Measurements from ENCODE around the gene LPAR1.

The LPAR1 gene

DNA sequence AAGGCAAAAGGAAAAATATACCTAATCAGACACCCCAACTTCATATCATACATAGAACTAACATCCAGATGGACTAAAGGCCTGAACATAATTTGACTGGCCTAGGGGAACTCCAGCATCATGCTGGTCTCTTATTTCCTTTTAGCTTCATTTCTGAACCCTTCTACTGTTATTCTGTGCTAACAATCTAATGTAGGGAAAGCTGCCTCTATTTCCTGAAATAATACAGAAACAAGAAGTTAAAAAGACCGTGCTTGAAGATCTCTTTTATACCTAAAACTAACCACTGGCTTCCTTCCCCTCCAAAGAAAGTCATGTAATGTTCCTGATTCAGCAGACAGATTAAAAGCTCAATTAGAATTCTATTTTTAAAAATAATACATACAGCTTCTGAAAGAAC lies 36.7 kb downstream of the LPAR1 start:
- no peak for TF ChIP-seq PPARA (CRISPR knock-in tag; IDR thresholded peaks at IDR 0.05; ENCODE audit: borderline replicate concordance)
- TF ChIP-seq ZFP3 (CRISPR knock-in tag; IDR thresholded peaks at IDR 0.05): no peak
- TF ChIP-seq ARNTL (CRISPR knock-in tag; IDR thresholded peaks at IDR 0.05; ENCODE audit: borderline replicate concordance, low read depth): no peak
- TF ChIP-seq, protein P1, sequence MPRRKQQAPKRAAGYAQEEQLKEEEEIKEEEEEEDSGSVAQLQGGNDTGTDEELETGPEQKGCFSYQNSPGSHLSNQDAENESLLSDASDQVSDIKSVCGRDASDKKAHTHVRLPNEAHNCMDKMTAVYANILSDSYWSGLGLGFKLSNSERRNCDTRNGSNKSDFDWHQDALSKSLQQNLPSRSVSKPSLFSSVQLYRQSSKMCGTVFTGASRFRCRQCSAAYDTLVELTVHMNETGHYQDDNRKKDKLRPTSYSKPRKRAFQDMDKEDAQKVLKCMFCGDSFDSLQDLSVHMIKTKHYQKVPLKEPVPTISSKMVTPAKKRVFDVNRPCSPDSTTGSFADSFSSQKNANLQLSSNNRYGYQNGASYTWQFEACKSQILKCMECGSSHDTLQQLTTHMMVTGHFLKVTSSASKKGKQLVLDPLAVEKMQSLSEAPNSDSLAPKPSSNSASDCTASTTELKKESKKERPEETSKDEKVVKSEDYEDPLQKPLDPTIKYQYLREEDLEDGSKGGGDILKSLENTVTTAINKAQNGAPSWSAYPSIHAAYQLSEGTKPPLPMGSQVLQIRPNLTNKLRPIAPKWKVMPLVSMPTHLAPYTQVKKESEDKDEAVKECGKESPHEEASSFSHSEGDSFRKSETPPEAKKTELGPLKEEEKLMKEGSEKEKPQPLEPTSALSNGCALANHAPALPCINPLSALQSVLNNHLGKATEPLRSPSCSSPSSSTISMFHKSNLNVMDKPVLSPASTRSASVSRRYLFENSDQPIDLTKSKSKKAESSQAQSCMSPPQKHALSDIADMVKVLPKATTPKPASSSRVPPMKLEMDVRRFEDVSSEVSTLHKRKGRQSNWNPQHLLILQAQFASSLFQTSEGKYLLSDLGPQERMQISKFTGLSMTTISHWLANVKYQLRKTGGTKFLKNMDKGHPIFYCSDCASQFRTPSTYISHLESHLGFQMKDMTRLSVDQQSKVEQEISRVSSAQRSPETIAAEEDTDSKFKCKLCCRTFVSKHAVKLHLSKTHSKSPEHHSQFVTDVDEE (CRISPR knock-in tag; IDR thresholded peaks at IDR 0.05): no peak
- no peak for TF ChIP-seq ZNF70 (CRISPR knock-in tag; IDR thresholded peaks at IDR 0.05)
- TF ChIP-seq, protein P2, sequence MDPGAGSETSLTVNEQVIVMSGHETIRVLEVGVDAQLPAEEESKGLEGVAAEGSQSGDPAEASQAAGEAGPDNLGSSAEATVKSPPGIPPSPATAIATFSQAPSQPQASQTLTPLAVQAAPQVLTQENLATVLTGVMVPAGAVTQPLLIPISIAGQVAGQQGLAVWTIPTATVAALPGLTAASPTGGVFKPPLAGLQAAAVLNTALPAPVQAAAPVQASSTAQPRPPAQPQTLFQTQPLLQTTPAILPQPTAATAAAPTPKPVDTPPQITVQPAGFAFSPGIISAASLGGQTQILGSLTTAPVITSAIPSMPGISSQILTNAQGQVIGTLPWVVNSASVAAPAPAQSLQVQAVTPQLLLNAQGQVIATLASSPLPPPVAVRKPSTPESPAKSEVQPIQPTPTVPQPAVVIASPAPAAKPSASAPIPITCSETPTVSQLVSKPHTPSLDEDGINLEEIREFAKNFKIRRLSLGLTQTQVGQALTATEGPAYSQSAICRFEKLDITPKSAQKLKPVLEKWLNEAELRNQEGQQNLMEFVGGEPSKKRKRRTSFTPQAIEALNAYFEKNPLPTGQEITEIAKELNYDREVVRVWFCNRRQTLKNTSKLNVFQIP (CRISPR knock-in tag; IDR thresholded peaks at IDR 0.05; ENCODE audit: borderline replicate concordance, low read depth): no peak
- TF ChIP-seq ZNF565 (CRISPR knock-in tag; conservative IDR thresholded peaks at IDR 0.05; ENCODE audit: low read depth): no peak
- TF ChIP-seq, protein P3, sequence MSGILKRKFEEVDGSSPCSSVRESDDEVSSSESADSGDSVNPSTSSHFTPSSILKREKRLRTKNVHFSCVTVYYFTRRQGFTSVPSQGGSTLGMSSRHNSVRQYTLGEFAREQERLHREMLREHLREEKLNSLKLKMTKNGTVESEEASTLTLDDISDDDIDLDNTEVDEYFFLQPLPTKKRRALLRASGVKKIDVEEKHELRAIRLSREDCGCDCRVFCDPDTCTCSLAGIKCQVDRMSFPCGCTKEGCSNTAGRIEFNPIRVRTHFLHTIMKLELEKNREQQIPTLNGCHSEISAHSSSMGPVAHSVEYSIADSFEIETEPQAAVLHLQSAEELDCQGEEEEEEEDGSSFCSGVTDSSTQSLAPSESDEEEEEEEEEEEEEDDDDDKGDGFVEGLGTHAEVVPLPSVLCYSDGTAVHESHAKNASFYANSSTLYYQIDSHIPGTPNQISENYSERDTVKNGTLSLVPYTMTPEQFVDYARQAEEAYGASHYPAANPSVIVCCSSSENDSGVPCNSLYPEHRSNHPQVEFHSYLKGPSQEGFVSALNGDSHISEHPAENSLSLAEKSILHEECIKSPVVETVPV (CRISPR knock-in tag; IDR thresholded peaks at IDR 0.05): no peak
- TF ChIP-seq GLIS3 (CRISPR knock-in tag; IDR thresholded peaks at IDR 0.05): no peak
- TF ChIP-seq BACH2 (CRISPR knock-in tag; IDR thresholded peaks at IDR 0.05; ENCODE audit: borderline replicate concordance): no peak
- TF ChIP-seq TOX (CRISPR knock-in tag; IDR thresholded peaks at IDR 0.05; ENCODE audit: borderline replicate concordance): no peak
- no peak for TF ChIP-seq ESRRG (CRISPR knock-in tag; IDR thresholded peaks at IDR 0.05)
- TF ChIP-seq OSR1 (CRISPR knock-in tag; IDR thresholded peaks at IDR 0.05): no peak
- TF ChIP-seq RARB (CRISPR knock-in tag; IDR thresholded peaks at IDR 0.05): no peak
- no peak for TF ChIP-seq ZNF8 (CRISPR knock-in tag; IDR thresholded peaks at IDR 0.05)
- no peak for TF ChIP-seq SNAI2 (CRISPR knock-in tag; IDR thresholded peaks at IDR 0.05)
- no peak for TF ChIP-seq ZFP30 (CRISPR knock-in tag; IDR thresholded peaks at IDR 0.05)
- no peak for TF ChIP-seq CSDC2 (CRISPR knock-in tag; IDR thresholded peaks at IDR 0.05)
- no peak for ATAC-seq

DNA sequence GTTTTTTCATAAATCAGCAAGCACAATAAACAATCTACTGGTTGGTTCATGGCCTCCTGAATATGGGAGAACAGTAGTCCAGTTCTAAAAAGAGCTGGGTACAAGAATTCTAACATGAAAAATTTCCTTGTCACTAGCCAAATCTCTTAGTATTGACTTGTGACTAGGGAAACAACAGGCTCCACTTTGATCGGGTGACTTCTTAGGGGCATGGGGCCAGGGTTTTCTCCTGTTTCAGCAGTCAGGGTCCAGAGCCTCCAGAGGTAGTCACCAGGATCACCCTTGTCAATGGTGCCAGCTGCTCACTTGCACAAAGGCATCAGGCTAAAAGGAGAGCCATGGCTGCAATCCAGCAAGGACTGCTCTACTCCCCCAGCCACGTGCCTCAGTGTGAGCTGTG lies 38.1 kb downstream of the LPAR1 start:
- ATAC-seq: no peak
- TF ChIP-seq, protein P3 (CRISPR knock-in tag; IDR thresholded peaks at IDR 0.05): no peak
- TF ChIP-seq RARB (CRISPR knock-in tag; IDR thresholded peaks at IDR 0.05) (no peak), SNAI2 (CRISPR knock-in tag; IDR thresholded peaks at IDR 0.05) (no peak), ISL1 (CRISPR knock-in tag; IDR thresholded peaks at IDR 0.05) (no peak), ESRRG (CRISPR knock-in tag; IDR thresholded peaks at IDR 0.05) (no peak), BACH2 (CRISPR knock-in tag; IDR thresholded peaks at IDR 0.05; ENCODE audit: borderline replicate concordance) (no peak), ZNF8 (CRISPR knock-in tag; IDR thresholded peaks at IDR 0.05) (no peak), PPARA (CRISPR knock-in tag; IDR thresholded peaks at IDR 0.05; ENCODE audit: borderline replicate concordance) (no peak), ZNF565 (CRISPR knock-in tag; conservative IDR thresholded peaks at IDR 0.05; ENCODE audit: low read depth) (no peak)
- TF ChIP-seq, protein P4, sequence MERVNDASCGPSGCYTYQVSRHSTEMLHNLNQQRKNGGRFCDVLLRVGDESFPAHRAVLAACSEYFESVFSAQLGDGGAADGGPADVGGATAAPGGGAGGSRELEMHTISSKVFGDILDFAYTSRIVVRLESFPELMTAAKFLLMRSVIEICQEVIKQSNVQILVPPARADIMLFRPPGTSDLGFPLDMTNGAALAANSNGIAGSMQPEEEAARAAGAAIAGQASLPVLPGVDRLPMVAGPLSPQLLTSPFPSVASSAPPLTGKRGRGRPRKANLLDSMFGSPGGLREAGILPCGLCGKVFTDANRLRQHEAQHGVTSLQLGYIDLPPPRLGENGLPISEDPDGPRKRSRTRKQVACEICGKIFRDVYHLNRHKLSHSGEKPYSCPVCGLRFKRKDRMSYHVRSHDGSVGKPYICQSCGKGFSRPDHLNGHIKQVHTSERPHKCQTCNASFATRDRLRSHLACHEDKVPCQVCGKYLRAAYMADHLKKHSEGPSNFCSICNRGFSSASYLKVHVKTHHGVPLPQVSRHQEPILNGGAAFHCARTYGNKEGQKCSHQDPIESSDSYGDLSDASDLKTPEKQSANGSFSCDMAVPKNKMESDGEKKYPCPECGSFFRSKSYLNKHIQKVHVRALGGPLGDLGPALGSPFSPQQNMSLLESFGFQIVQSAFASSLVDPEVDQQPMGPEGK (CRISPR knock-in tag; IDR thresholded peaks at IDR 0.05; ENCODE audit: borderline replicate concordance): no peak
- TF ChIP-seq, protein P1 (CRISPR knock-in tag; IDR thresholded peaks at IDR 0.05): no peak
- TF ChIP-seq, protein P2 (CRISPR knock-in tag; IDR thresholded peaks at IDR 0.05; ENCODE audit: borderline replicate concordance, low read depth): no peak
- TF ChIP-seq, protein P5, sequence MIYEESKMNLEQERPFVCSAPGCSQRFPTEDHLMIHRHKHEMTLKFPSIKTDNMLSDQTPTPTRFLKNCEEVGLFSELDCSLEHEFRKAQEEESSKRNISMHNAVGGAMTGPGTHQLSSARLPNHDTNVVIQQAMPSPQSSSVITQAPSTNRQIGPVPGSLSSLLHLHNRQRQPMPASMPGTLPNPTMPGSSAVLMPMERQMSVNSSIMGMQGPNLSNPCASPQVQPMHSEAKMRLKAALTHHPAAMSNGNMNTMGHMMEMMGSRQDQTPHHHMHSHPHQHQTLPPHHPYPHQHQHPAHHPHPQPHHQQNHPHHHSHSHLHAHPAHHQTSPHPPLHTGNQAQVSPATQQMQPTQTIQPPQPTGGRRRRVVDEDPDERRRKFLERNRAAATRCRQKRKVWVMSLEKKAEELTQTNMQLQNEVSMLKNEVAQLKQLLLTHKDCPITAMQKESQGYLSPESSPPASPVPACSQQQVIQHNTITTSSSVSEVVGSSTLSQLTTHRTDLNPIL (CRISPR knock-in tag; IDR thresholded peaks at IDR 0.05; ENCODE audit: low read depth): no peak
